Glomerular endothelial cell (primary cell): ENCODE data around the gene GCG. TPM values are rescaled to one million over a fixed set of nuclear protein-coding genes. Genes with fewer than 3 reads are reported as not detected.

Experiments used
- DNase-seq: peaks from one replicate; pipeline ENCODE4 v3.0.0-alpha.2; 2011; ENCODE audit warnings: low read depth, low spot score; ENCODE audit errors: extremely low read depth
- total RNA-seq: library from RNA; depleted of rRNA; stranded (reverse); fragments of >200 nt; gene quantifications from 2 replicates; pipeline ENCODE4 v1.2.3, GENCODE V29; 2015

GCG gene
- total RNA-seq, 1 donor from 2014 or later: not detected

DNA sequence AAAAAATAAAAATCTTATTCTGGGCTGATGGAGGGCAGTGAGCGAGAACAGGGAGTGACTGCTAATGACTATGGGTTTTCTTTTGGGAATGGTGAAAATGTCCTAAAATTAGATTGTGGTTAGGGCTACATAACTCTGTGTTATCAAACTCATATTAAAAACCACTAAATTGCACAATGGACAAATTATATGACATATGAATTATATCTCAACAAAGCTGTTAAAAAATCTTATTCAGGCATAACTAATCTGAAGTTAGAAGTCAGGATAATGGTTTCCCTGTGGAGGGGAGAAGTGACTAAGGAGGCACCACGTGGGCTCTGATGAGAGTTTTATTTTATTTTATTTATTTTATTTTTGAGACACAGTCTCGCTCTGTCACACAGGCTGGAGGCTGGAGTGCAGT, 45.9 kb downstream of the GCG start:
- no peak for DNase-seq

DNA sequence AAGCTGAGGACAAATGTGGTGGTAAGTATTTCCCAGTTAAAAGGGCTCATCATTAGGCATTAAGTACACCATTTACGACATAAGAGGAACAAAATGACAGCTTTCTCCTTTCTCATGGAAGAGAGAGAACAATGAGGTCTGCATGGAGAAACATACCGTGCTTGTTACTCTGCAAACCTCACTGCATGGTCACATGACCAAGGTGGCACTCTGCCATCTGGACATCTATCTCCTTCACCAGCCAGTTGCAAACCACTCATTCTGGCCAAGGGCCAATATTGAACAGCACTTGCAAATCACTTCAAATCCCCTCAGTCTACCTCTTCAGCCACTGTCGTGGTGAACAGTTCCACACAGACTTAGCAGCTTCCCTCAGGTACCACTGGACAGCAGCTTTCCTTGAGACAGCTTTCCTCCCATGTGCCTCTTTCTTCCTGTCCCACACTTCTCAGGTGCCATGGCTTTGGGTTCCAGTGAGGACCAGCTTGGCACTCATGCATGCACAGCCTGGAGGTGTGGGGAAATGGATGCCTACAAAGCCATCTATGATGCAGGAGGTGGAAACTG, 48.5 kb downstream of the GCG start:
- DNase-seq: no peak

DNA sequence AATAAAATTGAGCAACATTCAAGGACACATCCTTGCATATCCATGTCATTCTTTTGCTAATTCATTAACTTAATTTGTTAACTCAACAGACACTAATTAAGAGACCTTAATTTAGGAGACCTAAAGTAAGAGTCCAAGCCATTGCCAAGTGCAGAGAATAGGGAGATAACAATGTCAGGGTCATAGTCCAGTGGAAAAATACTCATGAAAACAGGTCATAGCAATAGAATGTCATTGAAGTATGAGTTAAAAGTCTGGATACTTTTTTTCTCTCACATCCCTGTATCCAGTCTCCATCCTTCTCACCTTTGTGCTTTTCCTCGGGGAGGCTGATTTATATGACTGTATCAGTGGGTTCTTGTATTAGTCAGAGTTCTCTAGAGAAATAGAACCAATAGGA, 51.5 kb downstream of the GCG start:
- DNase-seq: no peak

DNA sequence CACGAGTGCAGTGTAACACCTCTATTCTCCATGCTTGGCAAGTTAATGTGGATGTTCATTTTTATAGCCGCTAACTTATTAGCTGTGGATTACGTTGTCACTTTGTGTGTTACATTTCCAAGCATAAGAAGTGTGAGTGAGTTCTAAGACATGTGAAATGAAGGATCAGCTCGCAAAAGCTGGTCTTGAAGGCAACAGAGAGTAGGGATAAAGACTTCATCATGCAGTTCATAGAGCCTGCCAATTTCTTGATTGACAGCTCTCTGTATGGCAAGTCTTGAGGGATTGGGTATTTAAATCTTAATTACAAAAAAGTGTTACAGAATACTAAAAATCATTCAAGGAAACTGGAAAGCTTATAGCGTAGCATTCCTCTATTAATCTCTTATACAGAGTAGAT, 52.2 kb downstream of the GCG start:
- no peak for DNase-seq

Other genes with a start within 250 kb of the GCG start
- gene DPP4, start 78.0 kb downstream of the GCG start, total RNA-seq: 3.8 and 8.1 TPM in 2 replicates
- gene FAP, start 91.2 kb upstream of the GCG start, total RNA-seq: 17.8 and 50.0 TPM in 2 replicates
- gene IFIH1, start 166.4 kb upstream of the GCG start, total RNA-seq: 15.8 and 42.4 TPM in 2 replicates
- 5.5 and 14.2 TPM in 2 replicates for gene GCA, start 191.9 kb upstream of the GCG start, total RNA-seq